Central memory CD4-positive, alpha-beta T cell (primary cell): ENCODE measurements around the gene FUZ.

Experiments used
- DNase-seq: peaks from one replicate; pipeline ENCODE4 v3.0.0; 2022

The FUZ gene

DNA sequence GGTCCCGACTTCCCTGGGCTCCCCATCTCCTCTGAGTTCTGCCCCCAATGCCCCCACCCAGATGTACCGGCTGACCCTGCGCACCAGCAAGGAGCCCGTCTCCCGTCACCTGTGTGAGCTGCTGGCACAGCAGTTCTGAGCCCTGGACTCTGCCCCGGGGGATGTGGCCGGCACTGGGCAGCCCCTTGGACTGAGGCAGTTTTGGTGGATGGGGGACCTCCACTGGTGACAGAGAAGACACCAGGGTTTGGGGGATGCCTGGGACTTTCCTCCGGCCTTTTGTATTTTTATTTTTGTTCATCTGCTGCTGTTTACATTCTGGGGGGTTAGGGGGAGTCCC is 6.5 kb downstream of the FUZ start:
- no peak for DNase-seq

DNA sequence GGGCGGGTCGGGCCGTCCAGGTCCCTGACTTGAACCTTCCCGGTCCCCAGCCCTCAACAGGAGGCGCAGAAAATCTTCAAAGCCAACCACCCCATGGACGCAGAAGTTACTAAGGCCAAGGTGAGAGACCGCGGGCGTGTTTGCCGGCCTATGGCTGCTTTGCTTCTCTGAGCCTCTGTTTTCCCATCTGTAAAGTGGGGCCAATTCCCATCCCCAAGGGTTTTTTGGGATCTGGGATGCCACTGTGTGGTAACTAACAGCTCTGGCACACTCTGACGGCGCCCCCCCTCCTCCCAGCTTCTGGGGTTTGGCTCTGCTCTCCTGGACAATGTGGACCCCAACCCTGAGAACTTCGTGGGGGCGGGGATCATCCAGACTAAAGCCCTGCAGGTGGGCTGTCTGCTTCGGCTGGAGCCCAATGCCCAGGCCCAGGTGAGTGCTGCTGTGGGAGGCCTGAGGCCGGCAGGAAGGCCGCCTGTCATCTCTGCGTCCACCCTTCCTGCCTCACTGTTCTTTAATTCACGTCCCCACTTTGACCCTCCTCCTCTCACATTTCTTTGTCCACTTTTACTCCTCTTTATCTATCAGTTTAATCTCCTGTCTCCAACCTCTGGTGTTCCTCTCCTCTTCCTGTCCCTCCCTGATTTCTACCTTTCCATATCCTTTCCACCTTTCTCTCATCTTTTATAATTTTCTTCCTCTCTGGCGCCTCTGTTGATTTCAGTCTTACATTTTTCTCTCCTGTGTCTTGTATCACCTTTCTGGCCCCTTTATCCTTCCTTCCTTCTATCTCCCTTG is 7.1 kb downstream of the FUZ start:
- DNase-seq: no peak

DNA sequence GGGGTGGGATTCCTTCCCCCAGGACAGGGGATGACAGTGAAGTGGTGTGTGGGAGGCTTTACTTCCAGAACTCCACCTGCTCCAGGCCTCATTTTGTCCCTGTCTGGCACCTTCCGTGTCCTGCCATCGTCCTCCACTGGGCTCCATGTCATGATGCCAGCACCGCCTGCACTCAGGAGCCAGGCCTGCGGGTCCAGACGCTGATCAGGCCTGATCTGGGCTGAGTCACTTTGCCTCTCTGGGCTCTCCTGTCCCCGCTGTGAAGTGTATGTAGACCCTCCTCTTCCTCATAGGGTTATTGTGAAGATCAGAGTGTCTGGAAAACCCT is 9.6 kb downstream of the FUZ start:
- no peak for DNase-seq

DNA sequence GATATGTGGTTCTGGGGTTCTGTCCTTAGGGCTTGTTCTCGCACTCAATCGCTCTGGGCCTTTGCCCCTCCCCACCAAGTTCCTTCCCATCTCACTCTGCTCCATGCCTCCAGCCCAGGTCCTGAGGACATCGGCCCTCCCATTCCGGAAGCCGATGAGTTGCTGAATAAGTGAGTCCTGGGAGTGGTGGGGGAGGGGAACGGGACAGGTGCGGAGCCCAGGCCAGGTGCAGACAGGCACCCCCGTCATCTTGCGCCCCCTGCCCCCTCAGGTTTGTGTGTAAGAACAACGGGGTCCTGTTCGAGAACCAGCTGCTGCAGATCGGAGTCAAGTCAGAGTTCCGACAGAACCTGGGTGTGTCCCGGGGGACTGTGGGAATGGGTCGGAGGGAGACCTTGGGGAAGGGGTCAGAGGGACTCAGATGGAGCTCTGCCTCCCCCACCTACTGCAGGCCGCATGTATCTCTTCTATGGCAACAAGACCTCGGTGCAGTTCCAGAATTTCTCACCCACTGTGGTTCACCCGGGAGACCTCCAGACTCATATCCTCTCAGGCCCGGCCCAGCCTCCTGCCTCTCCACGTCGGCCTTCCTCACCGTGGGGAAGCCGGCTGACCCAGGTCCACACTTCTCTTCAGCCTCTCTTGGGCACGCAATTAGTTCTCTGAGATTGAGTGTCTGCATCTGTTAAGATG is 10.1 kb downstream of the FUZ start:
- no peak for DNase-seq

DNA sequence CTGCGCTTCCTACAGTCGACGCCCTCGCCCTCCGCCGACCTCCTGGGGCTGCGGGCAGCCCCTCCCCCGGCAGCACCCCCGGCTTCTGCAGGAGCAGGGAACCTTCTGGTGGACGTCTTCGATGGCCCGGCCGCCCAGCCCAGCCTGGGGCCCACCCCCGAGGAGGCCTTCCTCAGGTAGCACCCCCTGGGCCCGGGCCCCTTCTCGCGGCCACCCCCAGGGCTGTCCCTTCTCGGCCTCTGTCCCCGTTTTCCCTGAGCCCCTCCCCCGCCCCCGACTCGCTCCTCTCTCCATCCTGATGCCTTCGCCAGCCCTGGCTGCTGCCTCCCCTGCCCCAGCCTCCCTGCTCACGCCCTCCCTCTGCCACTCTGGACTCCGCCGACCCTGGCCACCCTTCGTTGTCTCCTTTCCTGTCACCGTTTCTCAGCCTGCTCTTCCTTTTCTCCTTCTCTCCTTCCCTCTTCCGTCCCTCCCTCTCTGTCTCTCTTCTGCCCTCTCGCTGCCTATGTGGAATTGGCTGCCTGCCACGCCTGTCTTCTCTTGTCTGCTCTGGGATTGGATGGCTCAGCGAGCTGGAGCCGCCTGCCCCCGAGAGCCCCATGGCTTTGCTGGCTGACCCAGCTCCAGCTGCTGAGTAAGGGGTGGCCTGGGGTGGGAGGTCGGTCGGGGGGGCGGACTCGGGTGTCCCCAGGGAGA is 11.0 kb downstream of the FUZ start:
- no peak for DNase-seq

DNA sequence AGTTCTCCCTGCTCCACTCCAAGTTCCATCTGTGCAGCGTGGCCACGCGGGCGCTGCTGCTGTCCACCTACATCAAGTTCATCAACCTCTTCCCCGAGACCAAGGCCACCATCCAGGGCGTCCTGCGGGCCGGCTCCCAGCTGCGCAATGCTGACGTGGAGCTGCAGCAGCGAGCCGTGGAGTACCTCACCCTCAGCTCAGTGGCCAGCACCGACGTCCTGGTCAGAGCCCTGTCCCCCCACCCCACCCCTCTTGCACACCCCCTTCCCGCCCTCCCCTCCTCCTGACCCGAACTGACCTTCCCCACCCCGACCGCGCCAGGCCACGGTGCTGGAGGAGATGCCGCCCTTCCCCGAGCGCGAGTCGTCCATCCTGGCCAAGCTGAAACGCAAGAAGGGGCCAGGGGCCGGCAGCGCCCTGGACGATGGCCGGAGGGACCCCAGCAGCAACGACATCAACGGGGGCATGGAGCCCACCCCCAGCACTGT is 11.6 kb downstream of the FUZ start:
- DNase-seq: no peak

DNA sequence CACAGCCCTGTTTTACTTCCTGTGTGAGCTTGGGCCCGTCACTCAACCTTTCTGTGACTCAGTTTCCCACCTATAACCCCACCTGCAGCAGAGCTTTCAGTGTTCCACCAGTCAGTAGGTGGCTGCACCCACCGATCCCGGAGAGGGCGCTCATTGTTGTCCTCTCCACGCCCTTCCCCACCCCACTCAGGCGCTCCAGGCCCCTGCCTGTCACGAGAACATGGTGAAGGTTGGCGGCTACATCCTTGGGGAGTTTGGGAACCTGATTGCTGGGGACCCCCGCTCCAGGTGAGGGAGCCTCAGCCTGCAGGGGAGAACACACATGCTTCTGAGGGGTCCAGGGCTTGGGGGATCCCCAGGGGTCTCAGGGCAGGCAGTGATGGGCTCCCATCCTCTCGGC is 12.3 kb downstream of the FUZ start:
- DNase-seq: no peak

DNA sequence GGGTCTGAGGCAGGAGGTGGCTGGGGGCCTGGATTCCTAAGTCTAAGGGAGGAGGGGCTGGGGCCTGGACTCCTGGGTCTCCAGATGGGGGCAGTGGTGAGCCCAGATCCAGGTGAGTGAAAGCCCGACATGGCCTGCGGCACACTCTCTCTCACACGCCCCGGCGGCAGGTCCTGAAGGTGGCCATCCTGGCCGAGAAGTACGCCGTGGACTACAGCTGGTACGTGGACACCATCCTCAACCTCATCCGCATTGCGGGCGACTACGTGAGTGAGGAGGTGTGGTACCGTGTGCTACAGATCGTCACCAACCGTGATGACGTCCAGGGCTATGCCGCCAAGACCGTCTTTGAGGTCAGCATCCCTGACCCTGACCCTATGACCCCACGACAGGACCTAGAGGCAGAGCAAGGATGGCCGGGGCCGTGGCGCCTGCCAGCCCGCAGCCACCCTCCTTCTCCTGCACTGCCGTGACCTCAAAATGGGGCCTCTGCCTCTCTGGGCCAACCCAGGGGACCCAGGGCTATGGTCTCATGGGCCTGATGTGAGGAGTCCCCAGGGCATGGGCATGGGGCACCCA is 13.2 kb downstream of the FUZ start:
- no peak for DNase-seq

DNA sequence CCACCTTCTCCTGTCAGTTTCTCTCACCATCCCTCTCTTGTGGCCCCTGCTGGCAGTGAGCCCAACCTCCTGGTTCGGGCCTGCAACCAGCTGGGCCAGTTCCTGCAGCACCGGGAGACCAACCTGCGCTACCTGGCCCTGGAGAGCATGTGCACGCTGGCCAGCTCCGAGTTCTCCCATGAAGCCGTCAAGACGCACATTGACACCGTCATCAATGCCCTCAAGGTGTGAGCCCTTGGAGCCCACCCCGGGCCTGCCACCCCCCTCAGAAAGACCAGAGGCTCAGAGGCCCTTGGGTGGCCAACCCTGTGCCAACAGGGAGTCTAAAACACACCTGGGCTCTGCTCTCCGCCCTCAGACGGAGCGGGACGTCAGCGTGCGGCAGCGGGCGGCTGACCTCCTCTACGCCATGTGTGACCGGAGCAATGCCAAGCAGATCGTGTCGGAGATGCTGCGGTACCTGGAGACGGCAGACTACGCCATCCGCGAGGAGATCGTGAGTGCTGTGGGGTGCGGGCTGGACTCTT is 13.8 kb downstream of the FUZ start:
- DNase-seq: no peak

DNA sequence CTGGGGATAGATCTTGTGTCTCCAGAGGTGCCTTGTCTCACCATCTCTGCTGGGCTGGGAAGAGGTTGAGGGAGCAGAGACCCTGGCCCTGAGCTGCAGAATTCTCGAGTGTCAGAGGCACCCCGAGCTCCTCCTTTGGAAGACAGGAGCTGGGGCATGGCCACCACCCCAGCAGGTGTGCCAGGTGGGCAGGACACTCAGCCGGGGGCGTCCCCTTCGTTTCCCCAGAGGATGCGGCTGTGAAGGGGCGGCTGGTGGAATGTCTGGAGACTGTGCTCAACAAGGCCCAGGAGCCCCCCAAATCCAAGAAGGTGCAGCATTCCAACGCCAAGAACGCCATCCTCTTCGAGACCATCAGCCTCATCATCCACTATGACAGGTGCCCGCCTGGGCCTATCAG is 14.5 kb downstream of the FUZ start:
- no peak for DNase-seq

DNA sequence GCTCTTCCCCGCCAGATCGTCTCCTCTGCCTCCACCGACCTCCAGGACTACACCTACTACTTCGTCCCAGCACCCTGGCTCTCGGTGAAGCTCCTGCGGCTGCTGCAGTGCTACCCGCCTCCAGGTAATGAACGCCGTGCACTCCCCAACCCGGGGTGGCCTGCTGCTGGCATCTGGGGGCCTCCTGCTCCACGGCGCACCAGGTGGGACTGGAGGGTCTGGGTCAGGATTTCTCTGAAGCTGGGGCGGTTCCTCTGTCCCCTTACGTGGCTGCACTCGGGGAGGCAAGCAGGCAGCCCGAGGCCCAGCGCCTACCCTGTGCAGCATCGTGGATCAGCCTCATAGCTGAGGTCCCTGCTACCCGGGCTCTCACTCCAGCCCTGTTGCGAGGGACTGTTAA is 17.5 kb downstream of the FUZ start:
- DNase-seq: no peak

DNA sequence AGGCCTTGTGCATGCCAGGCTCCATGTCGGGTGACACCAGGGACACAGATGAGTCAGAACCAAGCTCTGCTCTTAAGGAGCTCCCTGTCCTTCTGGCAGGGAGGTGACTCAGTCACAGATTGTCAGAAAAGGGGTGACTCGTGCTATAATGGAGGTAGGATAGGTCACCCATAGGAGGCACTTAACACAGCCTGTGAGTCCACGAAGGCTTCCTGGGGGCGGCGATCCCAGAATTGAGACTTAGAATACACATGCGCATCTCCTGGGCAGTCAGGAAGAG is 19.6 kb downstream of the FUZ start:
- no peak for DNase-seq

DNA sequence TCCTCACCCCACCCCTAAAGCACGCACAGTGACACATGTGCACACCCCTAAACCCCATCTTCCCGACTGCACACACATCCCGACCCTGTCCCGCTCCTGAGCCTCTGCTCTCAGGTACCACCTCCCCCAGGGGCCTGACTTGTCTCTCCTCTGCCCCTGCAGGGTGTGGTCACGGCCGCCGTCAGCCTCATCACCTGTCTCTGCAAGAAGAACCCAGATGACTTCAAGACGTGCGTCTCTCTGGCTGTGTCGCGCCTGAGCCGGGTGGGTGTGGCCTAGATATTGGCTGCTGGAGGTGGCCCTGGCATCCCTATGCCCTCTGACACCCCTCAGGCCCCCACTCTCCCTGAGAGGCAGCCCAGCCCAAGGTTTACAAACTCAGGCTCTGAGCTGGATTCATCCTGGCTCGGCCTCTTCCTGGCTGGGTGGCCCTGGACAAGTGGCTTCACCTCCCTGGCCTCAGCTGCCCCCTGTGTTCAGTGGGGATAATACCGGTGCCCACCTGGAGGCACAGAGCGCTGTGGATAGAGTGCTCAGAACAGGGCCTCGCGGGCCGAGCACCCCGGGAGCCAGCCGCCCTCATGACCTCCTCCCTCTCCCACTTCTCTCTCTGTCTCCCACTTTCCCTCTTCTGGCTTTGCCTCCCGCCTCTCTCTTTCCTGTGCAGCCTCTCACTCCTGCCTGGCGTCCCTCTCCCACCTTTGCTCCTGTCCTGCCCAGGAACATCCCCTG is 20.1 kb downstream of the FUZ start:
- no peak for DNase-seq

DNA sequence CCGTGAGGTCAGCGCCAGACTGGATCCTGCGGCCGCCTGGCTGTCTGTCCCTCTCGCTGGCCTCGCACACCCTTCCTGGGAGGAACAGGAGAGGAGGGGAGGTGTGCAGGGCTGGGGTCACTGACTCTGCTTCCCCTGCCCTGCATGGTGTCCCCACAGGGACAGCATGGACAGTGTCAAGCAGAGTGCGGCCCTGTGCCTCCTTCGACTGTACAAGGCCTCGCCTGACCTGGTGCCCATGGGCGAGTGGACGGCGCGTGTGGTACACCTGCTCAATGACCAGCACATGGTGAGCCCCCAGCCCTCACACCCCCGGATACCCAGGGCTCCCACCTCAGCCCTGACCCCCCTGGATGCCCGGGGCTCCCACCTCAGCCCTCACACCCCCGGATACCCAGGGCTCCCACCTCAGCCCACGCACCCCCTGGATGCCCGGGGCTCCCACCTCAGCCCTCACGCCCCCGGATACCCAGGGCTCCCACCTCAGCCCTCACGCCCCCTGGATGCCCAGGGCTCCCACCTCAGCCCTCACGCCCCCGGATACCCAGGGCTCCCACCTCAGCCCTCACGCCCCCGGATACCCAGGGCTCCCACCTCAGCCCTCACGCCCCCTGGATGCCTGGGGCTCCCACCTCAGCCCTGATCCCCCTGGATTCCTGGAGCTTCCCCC is 21.2 kb downstream of the FUZ start:
- no peak for DNase-seq

DNA sequence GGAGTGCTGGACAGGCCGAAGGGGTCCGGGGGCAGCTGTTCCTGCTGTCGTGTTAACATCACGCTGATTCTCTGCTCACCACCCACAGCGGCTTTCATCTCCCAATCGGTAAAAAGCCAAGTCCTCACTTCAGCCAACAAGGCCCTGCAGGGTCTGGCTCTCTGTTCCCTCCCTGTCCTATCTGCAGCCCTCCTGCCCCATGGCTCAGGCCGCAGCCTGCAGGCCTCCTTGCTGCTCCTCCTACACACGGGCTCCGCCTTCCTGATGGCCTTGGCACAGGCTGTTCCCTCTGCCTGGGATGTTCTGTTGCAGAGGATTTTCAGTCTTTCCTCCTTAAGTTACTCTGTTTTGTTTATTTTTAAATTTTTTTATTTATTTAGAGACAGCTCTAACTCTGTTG is 22.2 kb downstream of the FUZ start:
- no peak for DNase-seq

DNA sequence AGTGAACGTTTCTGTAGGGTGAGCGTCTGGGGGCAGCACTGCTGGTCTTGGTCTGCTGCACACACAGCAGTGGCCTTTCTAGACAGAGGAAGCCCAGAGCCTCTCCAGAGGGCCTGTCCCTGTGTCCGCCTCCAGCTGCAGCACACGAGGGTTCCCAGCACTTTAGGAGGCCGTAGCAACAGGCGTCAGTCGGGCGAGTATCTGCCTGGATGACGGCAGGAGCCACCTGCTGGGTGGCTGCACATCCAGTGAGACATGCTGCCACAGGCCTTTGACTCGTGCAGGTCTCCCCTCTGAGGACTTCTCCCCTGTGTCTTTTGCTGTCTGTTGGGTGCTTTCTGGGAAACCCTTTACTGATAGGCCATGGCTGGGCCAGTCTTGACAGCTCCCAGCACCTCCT is 24.2 kb downstream of the FUZ start:
- no peak for DNase-seq

DNA sequence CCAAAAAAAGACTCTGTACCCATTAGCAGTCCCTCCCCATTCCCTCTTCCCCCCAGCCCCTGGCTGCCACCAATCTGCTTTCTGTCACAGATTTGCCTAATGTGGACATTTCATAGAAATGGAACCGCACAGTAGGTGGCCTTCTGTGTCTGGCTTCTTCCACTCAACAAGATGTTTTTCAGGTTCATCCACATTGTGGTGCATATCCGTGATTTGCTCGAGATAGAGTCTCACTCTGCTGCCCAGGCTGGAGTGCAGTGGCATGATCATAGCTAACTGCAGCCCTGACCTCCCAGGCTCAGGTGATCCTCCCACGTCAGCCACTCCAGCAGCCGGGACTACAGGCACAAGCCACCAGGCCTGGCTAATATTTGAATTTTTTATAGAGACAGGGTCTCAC is 25.3 kb downstream of the FUZ start:
- DNase-seq: no peak

DNA sequence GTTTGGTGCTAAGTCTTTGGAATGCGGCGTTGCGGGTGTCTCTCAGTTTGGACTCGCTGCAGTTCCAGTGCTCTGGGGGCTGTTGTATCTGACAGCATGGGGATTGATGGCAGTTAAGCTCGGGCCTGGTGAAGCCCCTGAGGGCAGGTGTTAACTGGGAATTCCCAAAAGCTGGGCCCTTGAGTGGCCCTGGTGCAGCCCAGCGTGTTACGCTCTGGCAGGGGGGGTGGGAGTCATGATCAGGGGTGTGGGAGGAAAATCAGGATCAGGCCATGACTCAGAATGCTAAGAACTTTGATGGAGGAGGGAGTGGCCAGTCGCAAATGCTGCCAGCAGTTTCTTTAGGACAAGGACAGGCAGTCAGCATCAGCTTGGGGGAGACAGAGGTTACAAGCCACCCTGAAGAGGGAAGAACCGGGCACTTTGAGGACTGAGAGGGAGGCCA is 26.7 kb downstream of the FUZ start:
- no peak for DNase-seq

DNA sequence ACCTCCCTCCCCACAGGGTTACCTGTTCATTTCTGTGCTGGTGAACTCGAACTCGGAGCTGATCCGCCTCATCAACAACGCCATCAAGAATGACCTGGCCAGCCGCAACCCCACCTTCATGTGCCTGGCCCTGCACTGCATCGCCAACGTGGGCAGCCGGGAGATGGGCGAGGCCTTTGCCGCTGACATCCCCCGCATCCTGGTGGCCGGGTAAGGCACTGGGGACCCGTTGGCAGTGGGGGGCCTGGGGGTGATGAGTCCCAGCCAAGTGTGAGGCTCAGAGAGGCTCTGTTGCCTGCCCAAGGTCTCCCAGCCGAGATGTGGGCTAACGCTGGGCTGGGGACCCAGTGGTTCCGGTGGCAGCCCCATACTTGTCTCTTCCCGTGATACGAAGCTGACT is 30.6 kb downstream of the FUZ start:
- no peak for DNase-seq

DNA sequence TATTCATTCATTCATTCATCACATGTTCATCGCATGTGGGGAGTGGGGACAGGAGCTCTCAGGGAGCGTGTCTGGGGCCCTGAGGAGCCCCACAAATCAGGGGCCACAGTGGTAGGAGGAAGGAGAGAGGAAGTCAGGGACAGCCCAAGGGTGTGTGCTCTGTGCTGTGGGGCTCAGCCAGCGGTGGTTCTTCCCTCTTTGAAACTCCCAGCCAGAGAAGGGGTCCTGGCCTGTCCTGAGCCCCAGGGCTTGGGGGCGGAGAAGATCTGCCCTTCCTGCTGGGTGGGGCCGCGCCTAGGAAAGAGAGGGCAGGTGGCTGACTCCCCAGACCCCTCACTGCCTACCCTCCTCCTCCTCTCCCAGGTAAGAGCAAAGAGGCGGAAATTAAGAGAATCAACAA is 31.7 kb downstream of the FUZ start:
- DNase-seq: no peak

DNA sequence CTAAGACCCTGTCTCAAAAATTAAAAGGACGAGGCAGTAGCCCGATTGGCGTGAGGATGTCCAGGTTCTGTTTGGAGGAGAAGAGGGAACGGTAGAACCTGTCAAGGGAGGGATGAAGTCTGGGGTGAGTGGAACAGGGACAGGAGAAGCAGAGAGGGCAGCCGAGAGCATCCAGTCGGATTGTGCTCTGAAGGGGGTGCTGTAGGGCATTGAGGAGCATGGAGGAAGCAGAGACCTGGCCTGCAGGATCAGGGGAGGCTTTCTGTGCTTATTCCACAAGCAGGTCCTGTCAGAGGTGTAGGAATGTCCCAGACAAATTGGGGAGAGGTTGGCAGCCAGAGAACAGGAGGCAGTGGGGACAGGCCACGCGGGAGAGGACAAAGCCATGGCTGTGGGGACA is 32.2 kb downstream of the FUZ start:
- DNase-seq: no peak
